GM15510 (cell line): ENCODE results near the gene ATP10A.

Experiments
- POLR2A ChIP-seq: IDR thresholded peaks from 3 replicates; pipeline ENCODE4 v1.6.1; 2011; ENCODE audit warnings: borderline replicate concordance; ENCODE audit not compliant: insufficient read length; ENCODE audit errors: extremely low read depth

Gene ATP10A

DNA sequence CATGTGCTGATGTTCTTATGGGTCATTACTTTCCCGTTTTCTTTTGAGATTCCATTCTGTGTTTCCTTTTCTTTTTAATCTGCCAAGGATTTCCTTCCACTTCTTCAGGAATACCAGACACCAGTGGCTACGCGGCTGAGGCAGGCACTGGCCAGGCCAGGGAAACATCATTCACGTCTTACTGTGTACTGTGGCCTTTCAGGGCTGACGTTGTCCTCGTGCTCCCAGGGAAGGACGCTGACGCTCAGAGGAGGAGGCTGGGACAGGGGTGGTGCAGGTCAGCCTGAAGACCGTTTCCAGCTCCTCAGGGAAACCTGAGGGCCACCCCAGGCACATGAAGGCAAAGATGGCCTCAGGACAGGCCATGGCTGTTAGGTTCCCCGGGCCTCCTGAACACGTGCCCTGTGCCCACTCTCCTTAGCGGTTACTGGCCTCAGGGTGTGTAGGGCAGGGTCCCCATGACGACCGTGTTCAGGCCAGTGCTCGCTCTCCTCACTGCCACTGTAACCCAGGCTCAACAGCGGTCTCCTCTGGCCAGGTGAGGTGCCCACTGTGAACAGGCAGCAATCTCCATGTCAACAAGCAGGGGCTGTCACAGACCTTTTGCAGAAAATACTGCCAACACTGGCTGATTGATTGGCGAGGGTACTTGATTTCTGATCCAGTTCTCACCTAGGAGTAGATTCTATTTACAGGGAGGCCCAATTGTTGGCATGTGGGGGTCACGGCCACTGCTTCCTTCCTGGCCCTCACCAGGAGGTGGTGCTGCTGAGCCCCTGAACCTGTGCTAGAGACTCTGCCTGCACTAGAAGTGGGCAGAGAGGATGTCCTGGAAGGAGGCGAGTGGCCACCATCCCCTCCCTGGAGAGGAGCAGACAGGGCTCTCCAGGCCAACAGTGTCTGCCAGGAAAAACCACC lies 169.5 kb downstream of the ATP10A start:
- TF ChIP-seq POLR2A: no peak

DNA sequence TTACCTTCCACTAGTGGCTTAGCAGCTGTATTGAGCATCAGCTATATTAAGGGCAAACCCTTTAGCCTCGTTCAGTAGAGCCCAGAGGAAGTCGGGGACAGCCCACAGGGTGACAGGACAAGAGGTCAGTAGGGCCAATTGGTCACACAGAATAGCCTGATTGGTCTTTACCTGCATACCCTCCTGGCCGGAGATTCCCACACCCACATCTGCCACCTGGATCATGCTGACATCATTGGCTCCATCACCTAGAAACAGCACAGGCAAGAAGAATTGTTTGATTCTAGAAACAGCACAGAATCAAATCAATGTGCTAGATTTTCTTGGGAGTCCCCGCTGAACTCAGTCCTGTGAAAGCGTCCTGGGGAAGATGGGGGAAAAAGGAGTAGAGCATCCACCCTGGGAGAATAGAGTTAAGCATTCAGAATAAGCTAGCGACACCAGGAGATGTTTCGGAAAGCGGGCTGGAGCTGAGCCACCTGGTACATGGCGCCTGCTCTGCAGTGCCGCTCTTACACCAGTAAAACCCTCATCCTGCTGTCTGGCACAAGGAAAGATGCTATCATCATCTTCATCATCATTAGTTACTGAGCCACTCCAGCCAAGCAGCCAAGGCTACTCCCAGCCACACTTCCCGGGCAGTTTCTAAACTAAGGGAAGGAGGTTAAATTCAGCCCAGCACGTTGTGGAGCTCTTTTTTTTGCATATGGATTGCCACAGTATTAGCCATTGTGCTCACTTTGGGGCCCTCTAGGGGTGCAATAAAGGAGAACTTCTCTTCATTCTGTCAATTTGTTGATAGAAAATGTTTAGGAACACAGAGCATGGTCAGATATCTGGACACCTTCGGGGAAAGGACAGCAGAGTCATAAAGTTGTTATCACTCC lies 171.3 kb downstream of the ATP10A start:
- TF ChIP-seq POLR2A: no peak

DNA sequence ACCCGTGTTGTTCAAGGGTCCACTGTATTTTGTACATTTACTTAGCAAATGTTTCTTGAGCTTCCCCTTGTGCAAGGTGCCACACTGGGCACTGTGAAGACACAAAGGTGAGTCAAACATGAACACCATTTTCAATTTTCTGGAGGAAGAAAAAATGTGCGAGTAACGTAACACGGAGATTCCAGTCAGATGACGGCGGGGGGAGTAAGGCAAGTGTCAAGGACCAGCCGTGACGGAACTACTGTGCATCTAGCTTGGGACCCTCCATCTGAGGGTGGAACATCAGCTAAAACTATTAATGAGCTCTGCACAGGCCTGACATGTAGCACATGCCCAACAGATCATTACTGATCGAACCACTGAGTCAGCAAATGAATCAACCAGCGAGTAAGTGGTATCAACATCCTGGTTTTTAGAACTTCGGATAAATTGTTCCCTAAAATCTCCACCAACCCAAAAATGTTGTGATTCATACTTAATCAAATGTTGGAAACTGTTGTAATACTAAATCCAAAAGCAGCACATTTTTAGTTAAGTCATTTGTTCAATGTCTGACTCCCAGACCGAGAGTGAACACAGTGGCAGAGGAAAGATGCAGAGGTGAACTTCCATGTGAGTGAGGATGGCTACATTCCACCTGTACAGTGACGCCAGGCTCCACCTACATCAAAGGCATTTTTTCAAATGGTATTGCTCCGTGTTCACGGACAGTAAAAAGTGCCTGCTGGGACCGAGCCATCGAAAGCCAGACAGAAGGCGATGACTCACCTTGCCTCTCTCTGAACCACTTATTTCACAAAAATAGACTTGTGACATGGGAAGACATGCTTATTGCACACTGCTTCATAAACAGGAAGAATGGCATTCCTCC lies 172.2 kb downstream of the ATP10A start:
- no peak for TF ChIP-seq POLR2A

DNA sequence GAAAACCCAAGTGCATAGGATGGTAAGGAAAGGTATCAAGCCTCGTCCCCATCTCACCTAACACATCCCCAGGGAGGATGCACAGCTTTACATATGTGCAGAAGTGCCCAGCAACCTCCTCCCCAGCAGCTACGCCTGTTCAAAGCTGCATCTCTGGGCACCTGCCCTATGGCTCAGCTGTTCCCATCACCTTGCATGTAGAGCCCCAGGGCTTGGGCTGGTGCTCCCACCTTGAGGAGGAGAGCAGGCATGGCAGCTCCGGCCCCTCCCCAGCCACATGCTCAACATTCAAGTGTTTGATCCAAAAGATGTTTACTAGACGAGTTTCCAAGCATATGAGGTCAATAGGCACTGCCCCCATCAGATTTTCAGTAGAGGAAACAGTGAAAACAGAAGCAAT lies 173.5 kb downstream of the ATP10A start:
- no peak for TF ChIP-seq POLR2A

DNA sequence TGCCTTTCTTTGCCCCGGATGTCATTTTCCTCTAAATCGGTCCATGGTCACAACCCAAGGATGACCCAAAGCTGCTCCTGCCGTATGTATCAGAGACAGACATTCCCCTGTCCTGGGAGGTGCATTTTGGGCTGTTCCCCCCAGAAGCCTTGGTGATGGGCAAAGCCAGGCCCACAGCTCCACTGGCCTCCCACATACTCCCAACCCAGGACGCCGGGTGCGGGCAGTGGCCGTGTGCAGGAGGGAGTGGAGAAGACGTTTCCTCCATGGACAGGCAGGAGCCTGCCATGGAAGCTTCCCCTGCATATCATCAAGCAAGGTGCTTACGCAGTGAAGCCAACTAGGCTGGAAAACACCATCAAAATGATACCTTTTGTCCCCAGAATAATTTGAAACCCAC lies 175.0 kb downstream of the ATP10A start:
- TF ChIP-seq POLR2A: no peak

DNA sequence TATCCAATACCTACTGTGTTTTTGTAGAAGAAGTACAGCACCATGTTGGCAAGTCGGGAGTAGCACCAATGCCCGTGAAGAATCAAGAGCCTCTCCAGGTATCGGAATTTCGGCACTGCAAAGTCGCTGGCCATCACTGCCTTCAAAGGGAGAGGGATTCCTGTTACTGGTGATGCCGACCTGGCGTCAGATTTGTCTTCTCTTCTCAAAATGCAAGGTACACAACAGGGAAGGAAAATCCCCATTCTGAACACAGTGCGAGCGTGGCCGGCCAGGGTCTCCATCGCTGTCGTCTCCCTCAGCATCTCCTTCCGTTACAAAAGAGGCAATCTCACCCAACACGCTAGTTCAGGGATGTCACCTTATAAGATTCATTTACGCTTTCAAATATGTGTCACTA lies 175.4 kb downstream of the ATP10A start:
- no peak for TF ChIP-seq POLR2A

DNA sequence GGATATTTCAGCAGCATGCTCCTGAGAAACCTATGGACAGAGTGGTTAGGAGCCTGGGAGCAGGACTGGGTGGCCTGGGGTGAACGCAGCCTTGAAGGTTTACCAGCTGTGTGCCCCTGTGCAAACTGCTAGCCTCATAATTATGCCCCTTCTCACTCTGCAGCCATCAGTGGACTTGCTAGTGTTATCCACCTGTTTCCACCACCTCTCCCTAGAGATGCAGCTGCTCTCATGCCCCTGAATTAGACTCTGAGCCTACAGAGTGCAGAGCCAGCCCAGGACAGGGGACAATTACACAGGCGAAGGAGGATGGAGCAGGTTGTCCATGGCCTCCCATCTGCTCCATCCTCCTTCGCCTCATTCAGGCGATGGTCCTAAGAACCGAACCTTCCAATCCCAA lies 175.9 kb downstream of the ATP10A start:
- TF ChIP-seq POLR2A: no peak

DNA sequence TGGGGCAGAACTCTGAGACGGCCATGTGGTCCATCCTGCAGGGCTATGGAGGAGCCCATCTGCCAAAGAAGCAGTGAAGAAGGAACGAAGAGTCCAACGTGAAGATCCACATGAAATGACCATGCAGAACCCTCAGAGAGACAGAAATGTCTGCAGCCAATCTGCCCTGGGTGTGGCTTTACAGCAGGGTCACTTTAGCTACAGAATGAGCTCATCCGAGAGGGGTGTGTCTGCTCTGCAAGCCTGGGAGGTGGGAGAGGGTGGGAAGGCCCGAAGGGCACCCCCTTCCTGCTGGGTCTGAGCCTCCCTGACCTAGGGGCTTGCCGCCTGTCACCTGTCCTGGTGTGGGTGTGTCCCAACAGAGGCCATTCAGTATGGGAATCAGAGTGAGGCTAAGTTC lies 176.3 kb downstream of the ATP10A start:
- TF ChIP-seq POLR2A: no peak

DNA sequence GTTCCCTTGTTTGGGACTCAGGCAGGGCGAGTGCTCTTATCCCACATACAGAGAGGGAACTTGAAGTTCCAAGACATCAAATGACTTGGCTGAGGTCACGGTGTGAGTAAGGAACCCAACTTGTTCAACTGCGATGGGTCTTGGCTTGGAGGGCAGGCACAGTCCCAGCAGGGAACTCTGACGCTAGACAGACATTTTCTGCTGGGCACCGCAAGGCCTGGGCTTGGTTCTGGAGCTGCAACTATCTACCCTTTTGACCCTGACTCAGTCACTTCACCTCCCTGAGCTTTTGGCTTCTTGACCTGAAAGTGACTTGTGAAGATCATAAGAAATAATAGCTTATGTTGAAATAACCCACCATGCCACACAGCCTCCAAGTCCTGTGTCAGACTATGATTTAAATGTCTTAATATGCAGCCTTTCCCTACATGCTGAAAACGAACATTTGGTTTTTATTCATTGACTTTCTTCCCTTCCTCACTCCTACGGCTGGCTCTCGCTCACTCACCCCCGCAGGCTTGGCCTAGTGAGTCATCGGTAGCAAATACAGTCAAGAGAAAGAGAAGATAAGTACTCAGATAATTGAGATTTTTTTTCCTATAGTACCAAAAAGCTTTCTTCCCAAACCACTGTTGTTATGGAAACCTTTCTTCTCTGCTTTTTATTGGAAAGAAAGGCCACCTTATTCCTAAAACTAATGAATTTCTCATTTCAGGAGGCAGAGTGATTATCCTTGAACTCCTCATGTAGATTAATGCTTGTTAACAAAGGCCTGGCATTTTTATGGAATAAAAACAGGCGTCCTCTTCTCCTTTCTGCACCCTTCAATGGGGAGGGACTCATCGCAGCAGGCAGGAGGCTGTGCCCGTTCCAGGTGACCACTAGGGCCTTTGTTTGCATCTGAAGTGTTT lies 178.4 kb downstream of the ATP10A start:
- TF ChIP-seq POLR2A: no peak

DNA sequence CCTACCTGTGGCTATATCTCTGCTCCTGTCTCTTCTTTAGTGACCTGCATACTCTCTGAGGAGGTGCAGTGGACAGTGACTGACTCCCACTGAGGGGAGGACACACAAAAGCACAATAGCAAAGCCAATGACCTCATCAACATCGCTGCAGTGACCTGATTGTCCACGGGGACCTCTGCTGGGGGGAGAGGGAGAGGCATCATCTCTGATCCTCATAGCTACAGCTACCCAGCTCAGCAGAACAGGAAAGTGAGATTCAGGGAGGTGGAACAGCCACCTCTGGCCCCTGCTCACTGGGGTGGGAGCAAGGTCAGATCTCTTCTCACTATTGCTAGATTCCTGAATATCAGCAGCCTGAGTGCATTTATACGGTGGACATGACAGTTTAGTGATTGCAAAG lies 179.2 kb downstream of the ATP10A start:
- TF ChIP-seq POLR2A: no peak

DNA sequence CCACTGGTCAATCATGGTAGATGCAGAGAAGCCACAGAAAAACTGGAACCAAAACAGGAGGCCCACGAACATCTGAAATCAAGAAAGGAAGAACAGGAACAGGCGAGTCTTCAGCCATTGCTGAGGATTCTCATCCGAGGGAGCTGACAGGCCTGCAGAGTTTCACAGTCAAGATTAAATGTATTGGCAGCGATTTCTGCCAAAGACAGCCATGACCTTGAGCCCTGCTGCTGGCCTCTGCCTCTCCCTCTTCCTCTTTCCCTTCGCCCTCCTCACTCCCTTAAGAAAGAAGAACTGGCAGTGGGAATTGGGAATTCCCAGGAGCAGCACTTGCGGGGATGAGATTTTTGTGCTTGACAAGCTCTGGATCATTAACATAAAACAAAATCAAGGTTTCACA lies 179.7 kb downstream of the ATP10A start:
- TF ChIP-seq POLR2A: no peak

DNA sequence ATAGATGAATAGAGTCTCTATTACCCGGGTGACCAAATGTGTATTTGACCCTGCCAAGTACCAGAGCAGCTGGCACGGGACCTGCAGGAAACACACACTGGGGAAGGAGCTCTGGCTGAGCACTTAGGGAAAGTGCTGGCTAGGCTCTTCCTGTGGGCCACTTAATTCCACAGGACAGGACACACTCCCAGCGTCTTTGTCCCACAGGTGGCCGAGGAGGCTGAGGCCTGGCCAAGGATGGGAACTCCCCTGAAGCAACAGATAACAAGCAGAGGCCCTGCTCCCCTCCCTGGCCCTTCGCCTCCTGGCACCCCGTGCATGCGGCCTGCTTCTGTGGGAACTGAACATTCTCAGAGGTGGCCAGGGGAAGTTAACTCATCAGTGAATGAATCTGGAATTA lies 180.8 kb downstream of the ATP10A start:
- no peak for TF ChIP-seq POLR2A

DNA sequence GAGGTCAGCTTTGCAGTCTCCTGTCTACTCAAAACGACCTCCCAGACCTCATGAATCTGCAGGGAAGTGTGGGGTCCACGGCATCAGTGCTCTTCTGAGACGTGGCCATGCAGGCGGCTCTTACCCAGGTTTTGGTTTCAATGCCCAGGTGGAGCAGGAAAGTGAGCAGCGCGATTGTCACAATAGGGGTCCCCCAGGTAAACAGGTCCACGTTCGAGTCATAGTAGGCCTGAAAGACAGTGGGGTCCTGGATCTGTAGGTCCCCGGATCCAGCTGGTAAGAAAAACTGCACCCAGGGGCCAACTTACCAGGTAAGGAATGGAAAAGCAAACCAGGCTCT lies 182.5 kb downstream of the ATP10A start:
- TF ChIP-seq POLR2A: no peak
